CD4-positive, alpha-beta memory T cell (primary cell): ENCODE measurements around the gene FAM163A. TPM values are rescaled to one million over a fixed set of nuclear protein-coding genes. Genes with fewer than 3 reads are reported as not detected.

Source experiments
- CTCF ChIA-PET: fragments of 350-600 bp; sonication (Branson Sonifier 250); formaldehyde crosslinking; loops from one replicate; lab custom pipeline; 2021; ENCODE audit warnings: inconsistent platforms; ENCODE audit not compliant: partially characterized antibody; lab: Charles Lee
- POLR2A ChIA-PET: fragments of 350-600 bp; sonication (Branson Sonifier 250); formaldehyde crosslinking; loops from one replicate; lab custom pipeline; 2021; ENCODE audit not compliant: partially characterized antibody; lab: Charles Lee
- DNase-seq, 5 donors: peaks; one replicate each; pipeline versions ENCODE4 v3.0.0 to v3.0.0-alpha.2; 2020 to 2022; ENCODE audit warnings: mixed read lengths in 1 of 5
- H3K27ac ChIP-seq: one replicate; pipeline ENCODE4 v1.7.0; 2013; ENCODE audit warnings: low read depth, low read length
- H3K27me3 ChIP-seq: 2 replicates; pipeline ENCODE4 v1.7.0; 2013; ENCODE audit warnings: mild to moderate bottlenecking, low read length, moderate library complexity; ENCODE audit not compliant: insufficient read depth
- H3K36me3 ChIP-seq: 2 replicates; pipeline ENCODE4 v1.7.0; 2013; ENCODE audit warnings: mild to moderate bottlenecking, low read length, moderate library complexity; ENCODE audit not compliant: insufficient read depth
- H3K4me1 ChIP-seq: 2 replicates; pipeline ENCODE4 v1.7.0; 2013; ENCODE audit warnings: mild to moderate bottlenecking, low read length, moderate library complexity; ENCODE audit not compliant: insufficient read depth
- H3K4me3 ChIP-seq, 2 donors: one replicate each; pipeline ENCODE4 v1.7.0; 2013; ENCODE audit warnings: low read length in 2 of 2, mild to moderate bottlenecking in 1 of 2
- H3K9me3 ChIP-seq, 2 donors: one replicate each; pipeline ENCODE4 v1.7.0; 2013; ENCODE audit warnings: low read length in 2 of 2, control low read depth in 1 of 2; ENCODE audit not compliant: control insufficient read depth in 1 of 2
- H3K27ac Mint-ChIP-seq, 7 donors: one replicate each; pipeline ENCODE4 v1.8.0; 2020 to 2021; ENCODE audit warnings: mixed read lengths in 7 of 7, mild to moderate bottlenecking in 6 of 7, inconsistent platforms in 3 of 7, moderate library complexity in 3 of 7
- H3K27me3 Mint-ChIP-seq, 2 donors: one replicate each; pipeline ENCODE4 v1.8.0; 2020 to 2021; ENCODE audit warnings: mixed read lengths in 2 of 2
- H3K36me3 Mint-ChIP-seq, 2 donors: one replicate each; pipeline ENCODE4 v1.8.0; 2020 to 2021; ENCODE audit warnings: mixed read lengths in 2 of 2, inconsistent platforms in 1 of 2, mild to moderate bottlenecking in 1 of 2
- H3K4me1 Mint-ChIP-seq, 4 donors: one replicate each; pipeline ENCODE4 v1.8.0; 2020 to 2021; ENCODE audit warnings: mixed read lengths in 4 of 4, mild to moderate bottlenecking in 1 of 4
- H3K4me3 Mint-ChIP-seq, 8 donors: one replicate each; pipeline ENCODE4 v1.8.0; 2020 to 2021; ENCODE audit warnings: mixed read lengths in 8 of 8, mild to moderate bottlenecking in 7 of 8, moderate library complexity in 6 of 8, inconsistent platforms in 3 of 8
- H3K9me3 Mint-ChIP-seq, 8 donors: one replicate each; pipeline ENCODE4 v1.8.0; 2020 to 2021; ENCODE audit warnings: mixed read lengths in 8 of 8, mild to moderate bottlenecking in 5 of 8, inconsistent platforms in 3 of 8, moderate library complexity in 1 of 8
- intact Hi-C: fragments of 100-400 bp; cut with micrococcal nuclease; formaldehyde crosslinking; loops from one replicate; pipeline ENCODE4 v1.15.1; 2023
- polyA plus RNA-seq, 2 donors: library from polyadenylated mRNA; unstranded; fragments of 300-500 nt; fragmentation: Illumina TruSeq; gene quantifications; one replicate each; pipeline ENCODE4 v1.2.3, GENCODE V29; 2021
- total RNA-seq, 2 experiments: library from RNA; stranded (reverse); gene quantifications; one replicate each; pipeline ENCODE4 v1.2.3, GENCODE V29; 2021

FAM163A gene
- total and polyA plus RNA-seq, 4 experiments from 2014 or later, result 0.11 to 0.29 (median 0.20) TPM; not detected in 1

- Mint-ChIP-seq H3K36me3 (no peaks in the 10 kb centered on the region), H3K27ac (peak overlapping the region in 1 of 7 donors; percentile 17), H3K4me1 (no peaks in the 10 kb centered on the region), H3K27me3 (peaks cover 3 to 9% of the 10 kb centered on the region in 2 donors), H3K4me3 (no peak overlapping the region), H3K9me3 (peaks cover 0 to 4% (median 0%) of the 10 kb centered on the region in 8 donors)
- POLR2A ChIA-PET, result no interaction called here
- Histone ChIP-seq H3K9me3 (no peaks in the 10 kb centered on the region), H3K27me3 (no peaks in the 10 kb centered on the region), H3K36me3 (no peaks in the 10 kb centered on the region), H3K4me3 (no peak overlapping the region), H3K27ac (no peak overlapping the region), H3K4me1 (no peaks in the 10 kb centered on the region)
- intact Hi-C loops, result no loop called here
- DNase-seq, result no peak
- CTCF ChIA-PET, result no interaction called here
These were observed 24.1 kb downstream of the FAM163A start for GRCh38 chr1:179767177-179767581.

GRCh38 chr1:179767996-179768395 lies 24.9 kb downstream of the FAM163A start:
- no peaks in the 10 kb centered on the region for H3K36me3 Mint-ChIP-seq
- intact Hi-C loops, result no loop called here
- Histone ChIP-seq H3K4me1 (no peaks in the 10 kb centered on the region), H3K27ac (no peak overlapping the region), H3K4me3 (no peak overlapping the region), H3K36me3 (no peaks in the 10 kb centered on the region), H3K27me3 (no peaks in the 10 kb centered on the region), H3K9me3 (no peaks in the 10 kb centered on the region)
- no peak overlapping the region for H3K27ac Mint-ChIP-seq
- no peaks in the 10 kb centered on the region for H3K4me1 Mint-ChIP-seq
- POLR2A ChIA-PET, result no interaction called here
- H3K27me3 Mint-ChIP-seq, result peaks cover 7 to 9% of the 10 kb centered on the region in 2 donors
- H3K9me3 Mint-ChIP-seq, result peaks cover 0 to 7% (median under 1%) of the 10 kb centered on the region in 8 donors
- CTCF ChIA-PET, result no interaction called here
- no peak for DNase-seq
- H3K4me3 Mint-ChIP-seq, result no peak overlapping the region

- Histone ChIP-seq H3K4me3 (no peak overlapping the region), H3K27ac (no peak overlapping the region), H3K4me1 (no peaks in the 10 kb centered on the region), H3K9me3 (no peaks in the 10 kb centered on the region), H3K36me3 (no peaks in the 10 kb centered on the region), H3K27me3 (no peaks in the 10 kb centered on the region)
- Mint-ChIP-seq H3K27ac (no peak overlapping the region), H3K4me3 (no peak overlapping the region), H3K36me3 (no peaks in the 10 kb centered on the region), H3K27me3 (peaks cover 9% of the 10 kb centered on the region in 2 donors), H3K9me3 (peaks cover 0 to 9% (median 2%) of the 10 kb centered on the region in 8 donors), H3K4me1 (peaks cover 0 to 2% (median 0%) of the 10 kb centered on the region in 4 donors)
- intact Hi-C loops, result no loop called here
- CTCF ChIA-PET, result interaction anchor here (0.9 kb wide), 1 partner anchor 44 kb away, joined by 3 read pairs; no protein-coding TSS in a partner anchor
- DNase-seq, result no peak
- POLR2A ChIA-PET, result no interaction called here
These were observed 27.9 kb downstream of the FAM163A start for GRCh38 chr1:179770887-179771502.

- Mint-ChIP-seq H3K4me3 (no peak overlapping the region), H3K9me3 (peaks cover 0 to 9% (median 2%) of the 10 kb centered on the region in 8 donors), H3K27ac (no peak overlapping the region), H3K36me3 (no peaks in the 10 kb centered on the region), H3K4me1 (peaks cover 0 to 2% (median 0%) of the 10 kb centered on the region in 4 donors), H3K27me3 (peaks cover 7 to 9% of the 10 kb centered on the region in 2 donors)
- Histone ChIP-seq H3K36me3 (no peaks in the 10 kb centered on the region), H3K4me3 (no peak overlapping the region), H3K9me3 (no peaks in the 10 kb centered on the region), H3K27ac (no peak overlapping the region), H3K27me3 (no peaks in the 10 kb centered on the region), H3K4me1 (no peaks in the 10 kb centered on the region)
- DNase-seq, result no peak
- ChIA-PET CTCF (interaction anchor here (1.3 to 1.6 kb wide), 2 partner anchors 9 to 36 kb away, joined by 3 to 4 read pairs; no protein-coding TSS in a partner anchor), POLR2A (no interaction called here)
- intact Hi-C loops, result no loop called here
These were observed 30.2 kb downstream of the FAM163A start for GRCh38 chr1:179773264-179773663.

GRCh38 chr1:179774000-179774399 lies 30.9 kb downstream of the FAM163A start:
- Mint-ChIP-seq H3K4me3 (no peak overlapping the region), H3K36me3 (no peaks in the 10 kb centered on the region), H3K9me3 (peaks cover 0 to 9% (median 1%) of the 10 kb centered on the region in 8 donors), H3K4me1 (peaks cover 0 to 2% (median 0%) of the 10 kb centered on the region in 4 donors), H3K27me3 (peaks cover 7 to 9% of the 10 kb centered on the region in 2 donors), H3K27ac (no peak overlapping the region)
- Histone ChIP-seq H3K4me3 (no peak overlapping the region), H3K36me3 (no peaks in the 10 kb centered on the region), H3K4me1 (no peaks in the 10 kb centered on the region), H3K9me3 (no peaks in the 10 kb centered on the region), H3K27me3 (no peaks in the 10 kb centered on the region), H3K27ac (no peak overlapping the region)
- intact Hi-C loops, result no loop called here
- CTCF ChIA-PET, result interaction anchor here (0.8 to 1.1 kb wide), 2 partner anchors 12 to 65 kb away, joined by 3 read pairs; no protein-coding TSS in a partner anchor
- no peak for DNase-seq
- POLR2A ChIA-PET, result no interaction called here

- H3K27ac ChIP-seq, result no peak overlapping the region
- no peaks in the 10 kb centered on the region for H3K4me1 ChIP-seq
- H3K4me3 ChIP-seq, result no peak overlapping the region
- peaks cover 0 to 9% (median 1%) of the 10 kb centered on the region in 8 donors for H3K9me3 Mint-ChIP-seq
- no peak overlapping the region for H3K4me3 Mint-ChIP-seq
- H3K36me3 ChIP-seq, result no peaks in the 10 kb centered on the region
- H3K27ac Mint-ChIP-seq, result no peak overlapping the region
- no peaks in the 10 kb centered on the region for H3K9me3 ChIP-seq
- ChIA-PET POLR2A (no interaction called here), CTCF (interaction anchor here (0.8 to 1.1 kb wide), 2 partner anchors 13 to 65 kb away, joined by 3 read pairs; no protein-coding TSS in a partner anchor)
- no peaks in the 10 kb centered on the region for H3K36me3 Mint-ChIP-seq
- H3K27me3 ChIP-seq, result no peaks in the 10 kb centered on the region
- DNase-seq, result no peak
- peaks cover 0 to 2% (median 0%) of the 10 kb centered on the region in 4 donors for H3K4me1 Mint-ChIP-seq
- peaks cover 7 to 9% of the 10 kb centered on the region in 2 donors for H3K27me3 Mint-ChIP-seq
- intact Hi-C loops, result no loop called here
These were observed 31.5 kb downstream of the FAM163A start for GRCh38 chr1:179774566-179774965.

- no peaks in the 10 kb centered on the region for H3K4me1 ChIP-seq
- ChIA-PET POLR2A (no interaction called here), CTCF (no interaction called here)
- no peaks in the 10 kb centered on the region for H3K36me3 ChIP-seq
- Mint-ChIP-seq H3K9me3 (peaks cover 0 to 9% (median 1%) of the 10 kb centered on the region in 8 donors), H3K4me1 (peaks cover 0 to 2% (median 0%) of the 10 kb centered on the region in 4 donors), H3K27ac (no peak overlapping the region), H3K27me3 (peaks cover 7 to 9% of the 10 kb centered on the region in 2 donors), H3K36me3 (no peaks in the 10 kb centered on the region), H3K4me3 (no peak overlapping the region)
- H3K4me3 ChIP-seq, result no peak overlapping the region
- no peak for DNase-seq
- intact Hi-C loops, result no loop called here
- no peak overlapping the region for H3K27ac ChIP-seq
- no peaks in the 10 kb centered on the region for H3K9me3 ChIP-seq
- no peaks in the 10 kb centered on the region for H3K27me3 ChIP-seq
These were observed 31.9 kb downstream of the FAM163A start for GRCh38 chr1:179775009-179775408.
